ENCODE results near the gene DPYSL5. TPM values are rescaled to one million over a fixed set of nuclear protein-coding genes. Genes with fewer than 3 reads are reported as not detected.

DPYSL5 gene
- total and polyA plus RNA-seq, 4 donors, result not detected

- Histone ChIP-seq H3K4me3 (ENCODE audit: low read depth in 1 of 3, low read length in 3 of 3) (no peak overlapping the region), H3K4me1 (ENCODE audit: control insufficient read depth in 4 of 4, insufficient read depth in 4 of 4, low read length in 3 of 4) (no peaks in the 10 kb centered on the region), H3K9me3 (ENCODE audit: control insufficient read depth in 4 of 4, low read length in 3 of 4) (no peaks in the 10 kb centered on the region), H3K9ac (ENCODE audit: low read depth in 1 of 2, low read length in 2 of 2) (no peak overlapping the region), H3K36me3 (ENCODE audit: control insufficient read depth in 4 of 4, insufficient read depth in 3 of 4, low read depth in 1 of 4, low read length in 3 of 4) (no peaks in the 10 kb centered on the region), H3K27ac (ENCODE audit: low read depth in 1 of 2, low read length in 2 of 2) (no peak overlapping the region), H3K27me3 (ENCODE audit: control insufficient read depth in 4 of 4, insufficient read depth in 4 of 4, low read length in 3 of 4) (no peaks in the 10 kb centered on the region)
- DNase-seq (ENCODE audit: low spot score), result no peak
- TF ChIP-seq JUND (IDR thresholded peaks at IDR 0.05) (no peak), YY1 (IDR thresholded peaks at IDR 0.05) (no peak), GABPA (IDR thresholded peaks at IDR 0.05 in 1 of 2, conservative IDR thresholded peaks at IDR 0.05 in 1 of 2) (no peak), HNF4A (conservative IDR thresholded peaks at IDR 0.05) (no peak), TAF1 (conservative IDR thresholded peaks at IDR 0.05) (no peak), HNF4G (IDR thresholded peaks at IDR 0.05) (no peak), FOXA1 (IDR thresholded peaks at IDR 0.05) (no peak), FOXA2 (IDR thresholded peaks at IDR 0.05) (no peak), ZBTB33 (IDR thresholded peaks at IDR 0.05) (no peak), RXRA (IDR thresholded peaks at IDR 0.05) (no peak), NR2F2 (IDR thresholded peaks at IDR 0.05) (no peak), RAD21 (IDR thresholded peaks at IDR 0.05) (no peak), EGR1 (IDR thresholded peaks at IDR 0.05; ENCODE audit: low read depth in 2 of 2) (no peak)
- TF ChIP-seq, protein P1, sequence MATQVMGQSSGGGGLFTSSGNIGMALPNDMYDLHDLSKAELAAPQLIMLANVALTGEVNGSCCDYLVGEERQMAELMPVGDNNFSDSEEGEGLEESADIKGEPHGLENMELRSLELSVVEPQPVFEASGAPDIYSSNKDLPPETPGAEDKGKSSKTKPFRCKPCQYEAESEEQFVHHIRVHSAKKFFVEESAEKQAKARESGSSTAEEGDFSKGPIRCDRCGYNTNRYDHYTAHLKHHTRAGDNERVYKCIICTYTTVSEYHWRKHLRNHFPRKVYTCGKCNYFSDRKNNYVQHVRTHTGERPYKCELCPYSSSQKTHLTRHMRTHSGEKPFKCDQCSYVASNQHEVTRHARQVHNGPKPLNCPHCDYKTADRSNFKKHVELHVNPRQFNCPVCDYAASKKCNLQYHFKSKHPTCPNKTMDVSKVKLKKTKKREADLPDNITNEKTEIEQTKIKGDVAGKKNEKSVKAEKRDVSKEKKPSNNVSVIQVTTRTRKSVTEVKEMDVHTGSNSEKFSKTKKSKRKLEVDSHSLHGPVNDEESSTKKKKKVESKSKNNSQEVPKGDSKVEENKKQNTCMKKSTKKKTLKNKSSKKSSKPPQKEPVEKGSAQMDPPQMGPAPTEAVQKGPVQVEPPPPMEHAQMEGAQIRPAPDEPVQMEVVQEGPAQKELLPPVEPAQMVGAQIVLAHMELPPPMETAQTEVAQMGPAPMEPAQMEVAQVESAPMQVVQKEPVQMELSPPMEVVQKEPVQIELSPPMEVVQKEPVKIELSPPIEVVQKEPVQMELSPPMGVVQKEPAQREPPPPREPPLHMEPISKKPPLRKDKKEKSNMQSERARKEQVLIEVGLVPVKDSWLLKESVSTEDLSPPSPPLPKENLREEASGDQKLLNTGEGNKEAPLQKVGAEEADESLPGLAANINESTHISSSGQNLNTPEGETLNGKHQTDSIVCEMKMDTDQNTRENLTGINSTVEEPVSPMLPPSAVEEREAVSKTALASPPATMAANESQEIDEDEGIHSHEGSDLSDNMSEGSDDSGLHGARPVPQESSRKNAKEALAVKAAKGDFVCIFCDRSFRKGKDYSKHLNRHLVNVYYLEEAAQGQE (IDR thresholded peaks at IDR 0.05), result no peak
- TF ChIP-seq, protein P2, sequence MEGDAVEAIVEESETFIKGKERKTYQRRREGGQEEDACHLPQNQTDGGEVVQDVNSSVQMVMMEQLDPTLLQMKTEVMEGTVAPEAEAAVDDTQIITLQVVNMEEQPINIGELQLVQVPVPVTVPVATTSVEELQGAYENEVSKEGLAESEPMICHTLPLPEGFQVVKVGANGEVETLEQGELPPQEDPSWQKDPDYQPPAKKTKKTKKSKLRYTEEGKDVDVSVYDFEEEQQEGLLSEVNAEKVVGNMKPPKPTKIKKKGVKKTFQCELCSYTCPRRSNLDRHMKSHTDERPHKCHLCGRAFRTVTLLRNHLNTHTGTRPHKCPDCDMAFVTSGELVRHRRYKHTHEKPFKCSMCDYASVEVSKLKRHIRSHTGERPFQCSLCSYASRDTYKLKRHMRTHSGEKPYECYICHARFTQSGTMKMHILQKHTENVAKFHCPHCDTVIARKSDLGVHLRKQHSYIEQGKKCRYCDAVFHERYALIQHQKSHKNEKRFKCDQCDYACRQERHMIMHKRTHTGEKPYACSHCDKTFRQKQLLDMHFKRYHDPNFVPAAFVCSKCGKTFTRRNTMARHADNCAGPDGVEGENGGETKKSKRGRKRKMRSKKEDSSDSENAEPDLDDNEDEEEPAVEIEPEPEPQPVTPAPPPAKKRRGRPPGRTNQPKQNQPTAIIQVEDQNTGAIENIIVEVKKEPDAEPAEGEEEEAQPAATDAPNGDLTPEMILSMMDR (IDR thresholded peaks at IDR 0.05; ENCODE audit: low read depth, low read length, missing input control), result no peak
- 77% methylated on average over 12 of the region's 12 CpGs for WGBS
Measured at GRCh38 chr2:26945991-26946750, 98.2 kb downstream of the DPYSL5 start.

All from liver (tissue), 9 donors.